Brain microvascular endothelial cell (primary cell): ENCODE data around the gene ZMYND11.

Source experiments
- DNase-seq: peaks from one replicate; pipeline ENCODE4 v3.0.0-alpha.2; 2020
- H3K27ac ChIP-seq: fragments of 250-450 bp; sonication (Bioruptor Pico); 2 replicates; pipeline ENCODE4 v1.5.1; 2020; ENCODE audit warnings: mild to moderate bottlenecking, moderate library complexity
- H3K27me3 ChIP-seq: fragments of 250-450 bp; sonication (Bioruptor Pico); replicated peaks from 2 replicates; pipeline ENCODE4 v1.5.1; 2020; ENCODE audit warnings: mild to moderate bottlenecking
- H3K36me3 ChIP-seq: fragments of 250-450 bp; sonication (Bioruptor Pico); replicated peaks from 2 replicates; pipeline ENCODE4 v1.5.1; 2020; ENCODE audit warnings: mild to moderate bottlenecking
- H3K4me3 ChIP-seq: 2 replicates; pipeline ENCODE4 v1.5.1; 2011; ENCODE audit warnings: low read depth, mild to moderate bottlenecking, control low read depth, low read length, moderate library complexity
- CTCF ChIP-seq: IDR thresholded peaks from 2 replicates; pipeline ENCODE4 v1.5.1; 2011; ENCODE audit warnings: low read depth, mild to moderate bottlenecking, moderate library complexity, low read length, control low read depth, inconsistent platforms; ENCODE audit errors: missing control alignments
- in situ Hi-C: cut with HindIII; loops from 2 replicates; pipeline ENCODE4 v1.10.0; 2017; ENCODE audit warnings: low sequenced_read_pairs, low pct_ligation_motif_present

The ZMYND11 gene

GRCh38 chr10:104416-104815, 30.8 kb upstream of the ZMYND11 start:
- in situ Hi-C loops, result no loop called here
- TF ChIP-seq CTCF, result no peak
- H3K27ac ChIP-seq, result no peak overlapping the region

GRCh38 chr10:104862-105565, 30.2 kb upstream of the ZMYND11 start:
- H3K4me3 ChIP-seq, result no peak overlapping the region
- TF ChIP-seq CTCF, result no peak
- no peaks in the 10 kb centered on the region for H3K27me3 ChIP-seq
- no peak for DNase-seq
- in situ Hi-C loops, result no loop called here
- H3K27ac ChIP-seq, result no peak overlapping the region
- H3K36me3 ChIP-seq, result no peaks in the 10 kb centered on the region

More at GRCh38 chr10:104416-104815, 30.8 kb upstream of the ZMYND11 start:
- H3K27me3 ChIP-seq, result no peaks in the 10 kb centered on the region
- no peak overlapping the region for H3K4me3 ChIP-seq
- DNase-seq, result no peak
- no peaks in the 10 kb centered on the region for H3K36me3 ChIP-seq

GRCh38 chr10:105806-106205, 29.4 kb upstream of the ZMYND11 start:
- H3K36me3 ChIP-seq, result no peaks in the 10 kb centered on the region
- in situ Hi-C loops, result no loop called here
- H3K27ac ChIP-seq, result no peak overlapping the region
- H3K27me3 ChIP-seq, result no peaks in the 10 kb centered on the region
- no peak overlapping the region for H3K4me3 ChIP-seq
- TF ChIP-seq CTCF, result no peak
- DNase-seq, result no peak

- Histone ChIP-seq H3K4me3 (no peak overlapping the region), H3K27me3 (no peaks in the 10 kb centered on the region), H3K36me3 (no peaks in the 10 kb centered on the region), H3K27ac (no peak overlapping the region)
- no peak for DNase-seq
- in situ Hi-C loops, result no loop called here
- TF ChIP-seq CTCF, result no peak
These were observed 28.5 kb upstream of the ZMYND11 start for GRCh38 chr10:106740-107139.

GRCh38 chr10:112246-112645, 23.0 kb upstream of the ZMYND11 start:
- Histone ChIP-seq H3K4me3 (no peak overlapping the region), H3K27me3 (no peaks in the 10 kb centered on the region), H3K27ac (no peak overlapping the region), H3K36me3 (no peaks in the 10 kb centered on the region)
- in situ Hi-C loops, result no loop called here
- TF ChIP-seq CTCF, result no peak
- DNase-seq, result peak; percentile 2

GRCh38 chr10:124874-125273, 10.4 kb upstream of the ZMYND11 start:
- no peak for TF ChIP-seq CTCF
- in situ Hi-C loops, result no loop called here

More at GRCh38 chr10:124874-125273, 10.4 kb upstream of the ZMYND11 start:
- H3K36me3 ChIP-seq, result no peaks in the 10 kb centered on the region
- no peak for DNase-seq
- no peak overlapping the region for H3K27ac ChIP-seq
- H3K27me3 ChIP-seq, result no peaks in the 10 kb centered on the region
- H3K4me3 ChIP-seq, result no peak overlapping the region
